DLD1 (cell line): ENCODE data around the gene UBA7.
"Not testable (repeated sequence)": the region's sequence is repeated elsewhere in the genome, so short reads cannot be mapped to it uniquely, and the experiment has no call there.

Source experiments
- in situ Hi-C: cut with HindIII; loops from 2 replicates; pipeline ENCODE4 v1.10.0; 2017; ENCODE audit warnings: low sequenced_read_pairs

The UBA7 gene

GRCh38 chr3:49813497-49814174 is at the start of gene UBA7:
UBA7 (minus strand) TSS chr3:49813953; CDS start chr3:49813787, 166 bp downstream.
- in situ Hi-C loops: no loop called here

GRCh38 chr3:49859576-49860305 is 46.0 kb upstream of the UBA7 start:
- in situ Hi-C loops: no loop called here

GRCh38 chr3:49856181-49857005 is 42.6 kb upstream of the UBA7 start, which contains the start of gene TRAIP:
TRAIP (minus strand) TSS chr3:49856564; CDS start chr3:49856453, 111 bp downstream.
- in situ Hi-C loops: no loop called here

- in situ Hi-C loops: no loop called here
Measured at GRCh38 chr3:49855662-49856061, 41.9 kb upstream of the UBA7 start.

GRCh38 chr3:49845694-49846093 is 31.9 kb upstream of the UBA7 start:
- in situ Hi-C loops: no loop called here

GRCh38 chr3:49844464-49845183 is 30.9 kb upstream of the UBA7 start:
- in situ Hi-C loops: no loop called here

- in situ Hi-C loops: no loop called here
Measured at GRCh38 chr3:49842843-49843517, 29.2 kb upstream of the UBA7 start.

- in situ Hi-C loops: no loop called here
Measured at GRCh38 chr3:49841806-49842205, 28.1 kb upstream of the UBA7 start.

- in situ Hi-C loops: no loop called here
Measured at GRCh38 chr3:49841126-49841696, 27.5 kb upstream of the UBA7 start.

- in situ Hi-C loops: no loop called here
Measured at GRCh38 chr3:49840388-49840787, 26.6 kb upstream of the UBA7 start.

- in situ Hi-C loops: no loop called here
Measured at GRCh38 chr3:49839193-49839809, 25.5 kb upstream of the UBA7 start.

GRCh38 chr3:49831341-49831740 is 17.6 kb upstream of the UBA7 start:
- in situ Hi-C loops: no loop called here

GRCh38 chr3:49826016-49826415 is 12.3 kb upstream of the UBA7 start:
- in situ Hi-C loops: no loop called here

- in situ Hi-C loops: not testable (repeated sequence)
Measured at GRCh38 chr3:49823131-49823530, 9.4 kb upstream of the UBA7 start.

GRCh38 chr3:49812916-49813496 is 747 bp downstream of the UBA7 start:
- in situ Hi-C loops: no loop called here

GRCh38 chr3:49807431-49808114 is 6.2 kb downstream of the UBA7 start:
- in situ Hi-C loops: no loop called here

GRCh38 chr3:49806850-49807249 is 6.9 kb downstream of the UBA7 start:
- in situ Hi-C loops: no loop called here

- in situ Hi-C loops: no loop called here
Measured at GRCh38 chr3:49805897-49806701, 7.7 kb downstream of the UBA7 start.
